HEK293T (cell line): ENCODE results near the gene IMP3.

Experiments
- ARNT ChIP-seq: fragments of 450-650 bp; IDR thresholded peaks from 2 replicates; pipeline ENCODE4 v1.6.1; 2017; ENCODE audit warnings: mild to moderate bottlenecking
- CTBP1 ChIP-seq: fragments of 450-650 bp; IDR thresholded peaks from 2 replicates; pipeline ENCODE4 v1.6.1; 2016; ENCODE audit warnings: borderline replicate concordance
- ELF4 ChIP-seq: fragments of 450-650 bp; IDR thresholded peaks from 2 replicates; pipeline ENCODE4 v1.6.1; 2017; ENCODE audit warnings: antibody characterized with exemption
- FOXA1 ChIP-seq: fragments of 450-650 bp; IDR thresholded peaks from 2 replicates; pipeline ENCODE4 v1.6.1; 2016; ENCODE audit warnings: mild to moderate bottlenecking
- FOXK2 ChIP-seq: fragments of 450-650 bp; IDR thresholded peaks from 2 replicates; pipeline ENCODE4 v1.6.1; 2016; ENCODE audit warnings: mild to moderate bottlenecking
- L3MBTL2 ChIP-seq: fragments of 450-650 bp; conservative IDR thresholded peaks from 2 replicates; pipeline ENCODE4 v1.6.1; 2016; ENCODE audit warnings: mild to moderate bottlenecking
- NFRKB ChIP-seq: fragments of 450-650 bp; IDR thresholded peaks from 2 replicates; pipeline ENCODE4 v1.6.1; 2016; ENCODE audit warnings: mild to moderate bottlenecking, moderate library complexity
- PKNOX1 ChIP-seq: fragments of 450-650 bp; IDR thresholded peaks from 2 replicates; pipeline ENCODE4 v1.6.1; 2016
- SP1 ChIP-seq: fragments of 450-650 bp; IDR thresholded peaks from 2 replicates; pipeline ENCODE4 v1.6.1; 2017
- SUZ12 ChIP-seq: fragments of 450-650 bp; IDR thresholded peaks from 2 replicates; pipeline ENCODE4 v1.6.1; 2016; ENCODE audit warnings: mild to moderate bottlenecking
- TARDBP ChIP-seq: fragments of 450-650 bp; IDR thresholded peaks from 2 replicates; pipeline ENCODE4 v1.6.1; 2016
- ZNF384 ChIP-seq: fragments of 450-650 bp; IDR thresholded peaks from 2 replicates; pipeline ENCODE4 v1.6.1; 2016

- TF ChIP-seq NFRKB = no peak
- TF ChIP-seq SUZ12 = no peak
- no peak for TF ChIP-seq ARNT
- no peak for TF ChIP-seq ZNF384
- TF ChIP-seq PKNOX1 = no peak
- TF ChIP-seq SP1 = no peak
- no peak for TF ChIP-seq FOXK2
- no peak for TF ChIP-seq FOXA1
- no peak for TF ChIP-seq CTBP1
- TF ChIP-seq ELF4 = no peak
- no peak for TF ChIP-seq L3MBTL2
- no peak for TF ChIP-seq TARDBP
Measured at GRCh38 chr15:75685195-75685594, 45.2 kb upstream of the IMP3 start.
